Adipocyte (in vitro differentiated cells): ENCODE data around the gene GRK1.

ENCODE experiments used
- DNase-seq: peaks from one replicate; pipeline ENCODE4 v3.0.0-alpha.2; 2015; ENCODE audit warnings: low read depth
- H3K27me3 ChIP-seq: replicated peaks from 2 replicates; pipeline ENCODE4 v1.7.0; 2013; ENCODE audit warnings: mild to moderate bottlenecking, low read length, moderate library complexity; ENCODE audit not compliant: control insufficient read depth, insufficient read depth
- H3K36me3 ChIP-seq: 2 replicates; pipeline ENCODE4 v1.7.0; 2013; ENCODE audit warnings: low read length, mild to moderate bottlenecking, moderate library complexity; ENCODE audit not compliant: control insufficient read depth, insufficient read depth, severe bottlenecking
- H3K4me1 ChIP-seq: 2 replicates; pipeline ENCODE4 v1.7.0; 2013; ENCODE audit warnings: mild to moderate bottlenecking, low read length, moderate library complexity; ENCODE audit not compliant: control insufficient read depth, insufficient read depth
- H3K4me3 ChIP-seq: 2 replicates; pipeline ENCODE4 v1.7.0; 2013; ENCODE audit warnings: mild to moderate bottlenecking, low read length, moderate library complexity
- H3K9ac ChIP-seq: 2 replicates; pipeline ENCODE4 v1.7.0; 2013; ENCODE audit warnings: mild to moderate bottlenecking, low read length, moderate library complexity
- H3K9me3 ChIP-seq: 2 replicates; pipeline ENCODE4 v1.7.0; 2013; ENCODE audit warnings: mild to moderate bottlenecking, low read length, moderate library complexity; ENCODE audit not compliant: control insufficient read depth

The GRK1 gene

DNA sequence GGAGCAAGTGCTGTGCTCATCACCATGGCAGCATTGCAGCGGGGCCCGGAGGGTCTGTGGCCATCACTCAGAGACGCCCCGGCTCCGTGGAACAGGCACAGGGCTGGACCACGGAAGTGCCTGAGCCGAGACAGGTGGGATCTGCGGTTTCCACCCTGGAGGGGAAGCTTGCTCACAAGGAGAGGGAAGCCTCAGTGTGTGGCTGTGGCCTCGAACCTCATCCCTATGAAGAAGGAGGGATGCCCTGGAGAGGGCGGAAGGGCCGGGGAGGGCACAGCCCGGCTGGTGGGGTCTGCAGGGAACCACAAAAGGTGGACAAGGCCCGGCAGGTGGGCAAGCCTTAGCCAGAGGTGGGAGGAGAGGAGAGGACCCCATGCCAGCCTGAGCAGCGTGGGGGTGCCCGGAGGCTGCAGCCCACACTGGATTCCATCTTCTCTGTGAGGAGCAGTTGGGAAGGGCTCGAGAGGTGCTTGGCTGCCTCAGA is 61.6 kb downstream of the GRK1 start:
- Histone ChIP-seq H3K9me3 (no peaks in the 10 kb centered on the region), H3K36me3 (no peaks in the 10 kb centered on the region), H3K4me3 (no peak overlapping the region), H3K27me3 (peaks cover 35% of the 10 kb centered on the region), H3K9ac (no peak overlapping the region), H3K4me1 (peaks cover 4% of the 10 kb centered on the region)
- no peak for DNase-seq

DNA sequence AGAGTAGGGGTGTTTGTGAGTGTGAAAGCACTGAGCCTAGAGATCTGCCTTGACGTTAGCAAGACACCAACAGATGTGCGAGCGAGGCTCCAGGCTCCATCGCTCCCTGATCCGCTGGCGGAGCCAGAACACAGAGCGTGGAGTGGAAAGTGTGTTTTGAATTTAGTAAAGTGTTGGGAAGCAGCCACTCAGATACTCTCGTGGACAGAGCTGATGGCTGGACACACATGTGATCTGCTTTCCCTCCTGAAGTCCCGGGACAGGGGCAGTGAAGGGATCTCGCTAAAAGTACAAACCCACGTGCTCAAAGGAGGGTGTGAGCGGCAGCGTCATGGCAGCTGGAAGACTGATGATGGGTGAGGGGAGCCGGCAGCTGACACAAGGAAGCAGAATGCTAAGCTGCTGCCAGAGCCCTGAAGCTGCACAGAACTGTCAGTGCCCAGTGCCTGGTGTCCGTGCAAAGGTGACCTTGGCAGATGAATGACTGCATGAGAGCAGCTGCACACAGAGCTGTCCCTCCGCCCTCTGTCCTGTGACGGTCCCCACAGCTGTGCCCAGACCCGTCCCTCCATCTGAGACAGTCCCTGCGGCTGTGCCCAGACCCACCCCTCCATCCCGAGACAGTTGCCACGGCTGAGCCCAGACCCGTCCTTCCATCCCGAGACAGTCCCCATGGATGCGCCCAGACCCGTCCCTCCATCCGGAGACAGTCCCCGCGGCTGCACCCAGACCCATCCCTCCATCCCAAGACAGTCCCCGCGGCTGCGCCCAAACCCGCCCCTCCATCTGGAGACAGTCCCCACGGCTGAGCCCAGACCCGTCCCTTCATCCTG is 62.4 kb downstream of the GRK1 start:
- Histone ChIP-seq H3K27me3 (peaks cover 35% of the 10 kb centered on the region), H3K4me1 (peaks cover 4% of the 10 kb centered on the region), H3K9ac (no peak overlapping the region), H3K4me3 (no peak overlapping the region), H3K36me3 (no peaks in the 10 kb centered on the region), H3K9me3 (no peaks in the 10 kb centered on the region)
- peak; percentile 14 for DNase-seq

DNA sequence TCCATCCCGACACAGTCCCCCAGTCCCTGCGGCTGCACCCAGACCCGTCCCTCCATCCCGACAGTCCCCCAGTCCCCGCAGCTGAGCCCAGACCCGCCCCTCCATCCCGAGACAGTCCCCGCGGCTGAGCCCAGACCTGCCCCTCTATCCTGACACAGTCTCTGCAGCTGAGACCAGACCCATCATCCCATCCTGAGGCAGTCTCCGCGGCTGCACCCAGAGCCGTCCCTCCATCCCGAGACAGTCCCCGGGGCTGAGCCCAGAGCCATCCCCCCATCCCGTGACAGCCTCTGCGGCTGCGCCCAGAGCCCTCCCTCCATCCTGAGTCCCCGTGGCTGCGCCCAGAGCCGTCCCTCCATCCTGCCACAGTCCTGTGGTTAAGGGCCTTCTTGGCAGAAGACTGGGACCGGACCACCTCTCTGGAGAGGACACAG is 63.3 kb downstream of the GRK1 start:
- DNase-seq: no peak
- Histone ChIP-seq H3K9me3 (no peaks in the 10 kb centered on the region), H3K36me3 (no peaks in the 10 kb centered on the region), H3K27me3 (peaks cover 38% of the 10 kb centered on the region), H3K9ac (no peak overlapping the region), H3K4me1 (peaks cover 4% of the 10 kb centered on the region), H3K4me3 (no peak overlapping the region)

DNA sequence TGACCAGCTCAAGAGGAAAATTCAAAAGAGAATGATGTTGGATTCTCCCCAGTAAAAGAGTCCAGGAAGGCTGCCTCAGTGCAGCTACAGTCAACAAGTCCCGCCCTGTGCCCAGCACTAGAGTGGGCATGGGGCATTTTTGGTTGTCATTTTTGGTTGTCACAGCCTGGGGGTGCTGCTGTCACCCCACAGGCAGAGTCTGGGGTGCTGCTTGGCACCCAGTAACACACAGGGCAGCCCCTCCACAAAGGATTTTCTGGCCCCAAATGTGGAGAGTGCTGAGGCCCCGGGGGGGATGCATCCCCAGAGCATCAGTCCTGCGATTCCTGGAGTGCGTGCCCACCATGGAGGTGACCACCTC is 63.8 kb downstream of the GRK1 start:
- no peaks in the 10 kb centered on the region for H3K9me3 ChIP-seq
- H3K4me3 ChIP-seq: no peak overlapping the region
- H3K9ac ChIP-seq: no peak overlapping the region
- no peak for DNase-seq
- no peaks in the 10 kb centered on the region for H3K36me3 ChIP-seq
- H3K4me1 ChIP-seq: peaks cover 4% of the 10 kb centered on the region
- peaks cover 42% of the 10 kb centered on the region for H3K27me3 ChIP-seq

DNA sequence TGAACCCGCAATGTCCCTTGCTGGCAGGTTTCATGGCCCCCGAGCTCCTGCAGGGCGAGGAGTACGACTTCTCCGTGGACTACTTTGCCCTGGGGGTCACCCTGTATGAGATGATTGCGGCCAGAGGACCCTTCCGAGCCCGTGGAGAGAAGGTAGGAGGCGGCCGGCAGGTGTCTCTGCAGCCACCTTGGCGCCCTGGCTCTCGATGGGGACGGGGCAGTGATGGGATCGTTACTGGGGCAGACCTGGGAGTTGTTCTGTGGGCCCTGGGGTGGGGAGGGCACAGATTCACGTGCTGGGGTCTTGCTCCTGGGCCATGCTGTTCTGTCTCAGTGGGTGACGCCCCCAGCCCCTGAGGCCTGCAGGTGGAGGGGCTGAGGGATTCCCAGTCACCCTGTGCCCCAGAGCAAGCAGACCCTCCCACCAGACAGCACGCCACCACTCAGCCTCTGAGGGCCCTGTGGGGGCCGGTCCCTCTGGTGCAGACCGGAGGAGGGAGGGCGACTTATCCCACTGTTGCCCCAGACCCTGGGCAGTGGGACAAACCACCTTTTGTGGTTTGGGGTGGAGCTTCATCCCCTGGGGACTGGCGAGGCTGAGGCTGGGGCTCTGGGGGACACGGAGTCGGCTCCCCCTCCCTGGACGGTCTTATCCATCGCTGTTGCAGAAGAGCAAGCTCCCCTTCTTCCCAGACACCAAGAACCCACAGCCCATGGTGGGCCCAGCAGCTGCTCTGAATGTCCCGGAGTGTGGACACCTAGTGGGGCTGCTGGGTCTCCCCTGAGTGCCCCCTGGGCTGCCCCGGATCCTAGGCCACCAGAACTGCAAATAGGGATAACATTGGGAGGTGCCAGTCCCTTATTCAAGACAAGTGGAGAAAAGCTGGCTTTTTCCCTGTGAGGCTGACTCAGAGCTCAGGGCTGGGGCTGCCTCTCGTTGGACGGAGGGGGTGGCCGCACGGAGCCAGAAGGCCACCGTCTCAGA is 64.5 kb downstream of the GRK1 start:
- no peak overlapping the region for H3K9ac ChIP-seq
- peaks cover 4% of the 10 kb centered on the region for H3K4me1 ChIP-seq
- no peak overlapping the region for H3K4me3 ChIP-seq
- DNase-seq: no peak
- peaks cover 49% of the 10 kb centered on the region for H3K27me3 ChIP-seq
- H3K36me3 ChIP-seq: no peaks in the 10 kb centered on the region
- no peaks in the 10 kb centered on the region for H3K9me3 ChIP-seq

DNA sequence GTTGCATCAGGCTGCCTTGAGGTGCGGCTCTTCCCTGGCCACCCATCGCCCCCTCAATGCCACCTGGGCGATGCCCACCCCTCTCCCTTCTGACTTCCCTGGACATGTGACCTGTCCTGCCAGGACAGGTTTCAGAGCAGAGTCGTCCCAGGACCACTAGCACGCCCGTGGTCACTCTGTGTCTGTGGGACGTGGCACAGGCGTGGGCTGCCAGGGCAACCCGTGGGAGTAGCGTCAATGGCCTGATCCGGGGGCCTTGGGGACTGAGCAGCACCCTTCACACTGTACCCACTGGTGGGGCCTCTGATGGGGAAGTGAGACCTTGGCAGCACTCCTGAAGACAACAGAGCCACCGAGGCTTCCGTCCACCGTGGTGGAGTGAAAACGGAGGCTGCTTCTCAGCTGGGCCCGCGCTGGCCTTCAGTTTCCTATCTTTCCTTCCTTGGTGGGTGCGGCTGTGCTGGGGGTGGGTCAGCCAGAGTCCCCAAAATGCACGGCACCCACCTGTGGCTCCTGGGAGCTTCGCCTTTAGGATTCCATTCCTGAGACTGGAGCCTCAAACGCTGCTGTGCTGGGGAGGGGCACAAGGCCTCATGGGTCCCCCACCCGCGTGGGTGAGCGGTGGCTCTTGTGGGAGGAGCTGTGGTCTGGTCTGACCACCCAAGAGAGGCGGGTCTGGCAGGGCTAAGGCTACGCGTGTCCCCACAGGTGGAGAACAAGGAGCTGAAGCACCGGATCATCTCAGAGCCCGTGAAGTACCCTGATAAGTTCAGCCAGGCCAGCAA is 65.3 kb downstream of the GRK1 start:
- Histone ChIP-seq H3K4me3 (no peak overlapping the region), H3K36me3 (no peaks in the 10 kb centered on the region), H3K4me1 (peaks cover 4% of the 10 kb centered on the region), H3K9me3 (no peaks in the 10 kb centered on the region), H3K9ac (no peak overlapping the region), H3K27me3 (peaks cover 53% of the 10 kb centered on the region)
- DNase-seq: no peak

DNA sequence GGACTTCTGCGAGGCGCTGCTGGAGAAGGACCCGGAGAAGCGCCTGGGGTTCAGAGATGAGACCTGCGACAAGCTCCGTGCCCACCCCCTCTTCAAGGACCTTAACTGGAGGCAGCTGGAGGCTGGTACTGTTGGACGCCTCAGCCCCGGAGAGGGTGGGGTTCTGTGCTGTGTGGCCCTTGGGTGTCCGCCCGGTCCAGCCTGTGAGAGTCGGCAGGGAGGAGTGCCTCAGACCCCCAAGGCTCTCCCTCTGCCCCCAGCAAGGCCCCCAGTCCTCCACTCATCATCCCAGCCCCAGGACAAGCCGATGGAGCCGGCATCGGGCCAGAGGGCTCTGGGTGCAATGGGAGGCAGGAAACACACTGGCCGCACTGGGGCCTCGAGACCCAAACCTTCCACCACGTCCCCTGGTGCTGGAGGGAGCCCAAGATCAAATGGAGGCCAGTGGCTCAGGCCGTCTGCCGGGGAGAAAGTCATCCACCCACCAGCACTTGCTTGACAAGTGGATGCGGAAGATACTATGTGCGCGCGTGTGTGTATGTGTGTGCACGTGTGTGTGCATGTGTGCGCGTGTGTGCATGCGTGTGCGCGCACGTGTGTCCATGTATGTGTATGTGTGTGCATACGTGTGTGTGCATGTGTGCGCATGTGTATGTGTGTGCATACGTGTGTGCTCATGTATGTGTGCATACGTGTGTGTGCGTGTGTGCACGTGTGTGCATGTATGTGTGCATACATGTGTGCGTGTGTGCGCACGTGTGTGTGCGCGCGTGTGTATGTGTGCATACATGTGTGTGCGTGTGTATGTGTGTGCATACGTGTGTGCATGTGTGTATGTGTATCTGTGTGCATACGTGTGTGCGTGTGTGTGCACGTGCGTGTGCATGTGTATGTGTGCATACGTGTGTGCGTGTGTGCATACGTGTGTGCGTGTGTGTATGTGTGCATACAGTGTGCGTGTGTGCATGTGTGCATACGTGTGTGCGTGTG is 66.2 kb downstream of the GRK1 start:
- no peak for DNase-seq

DNA sequence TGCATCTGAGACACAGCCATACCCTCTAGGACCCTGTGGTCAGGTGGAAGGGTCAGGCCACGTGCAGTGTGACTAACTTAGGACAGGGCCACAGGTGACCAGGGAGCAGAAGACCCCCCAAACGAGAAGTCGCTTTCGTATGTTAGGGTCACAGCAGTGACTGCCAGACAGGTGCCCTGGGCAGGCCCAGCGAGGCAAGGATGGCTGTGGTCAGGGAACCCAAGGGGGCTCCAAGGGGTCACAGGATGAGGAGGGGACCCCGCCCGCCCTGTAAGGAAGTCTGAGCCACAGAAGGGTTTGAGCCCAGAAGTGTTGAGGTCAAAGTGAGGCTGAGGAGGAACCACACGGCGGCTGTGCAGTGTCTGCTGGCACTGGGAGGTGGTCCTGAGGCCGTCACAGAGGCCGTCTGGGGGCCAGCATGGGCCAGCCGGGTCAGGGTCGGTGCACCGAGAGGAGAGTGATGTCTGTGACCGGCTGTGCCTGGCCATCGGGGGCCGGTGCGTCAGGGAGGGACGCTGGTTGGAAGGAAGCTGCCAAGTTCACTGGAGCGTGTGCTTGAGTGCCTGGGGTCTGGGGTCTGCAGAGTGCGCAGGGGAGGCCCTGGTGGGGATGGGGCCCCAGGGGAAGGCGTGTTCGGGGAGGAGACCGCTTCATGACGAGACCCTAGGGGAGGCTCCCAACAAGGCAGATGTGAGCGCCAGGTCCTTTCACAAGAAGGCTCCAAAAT is 67.2 kb downstream of the GRK1 start:
- Histone ChIP-seq H3K4me3 (no peak overlapping the region), H3K36me3 (no peaks in the 10 kb centered on the region), H3K4me1 (peaks cover under 1% of the 10 kb centered on the region), H3K27me3 (peaks cover 50% of the 10 kb centered on the region), H3K9me3 (no peaks in the 10 kb centered on the region), H3K9ac (no peak overlapping the region)
- no peak for DNase-seq

More for the DNA sequence above, 66.2 kb downstream of the GRK1 start:
- Histone ChIP-seq H3K9me3 (no peaks in the 10 kb centered on the region), H3K36me3 (no peaks in the 10 kb centered on the region), H3K4me1 (peaks cover 4% of the 10 kb centered on the region), H3K27me3 (peaks cover 55% of the 10 kb centered on the region), H3K4me3 (no peak overlapping the region), H3K9ac (no peak overlapping the region)

DNA sequence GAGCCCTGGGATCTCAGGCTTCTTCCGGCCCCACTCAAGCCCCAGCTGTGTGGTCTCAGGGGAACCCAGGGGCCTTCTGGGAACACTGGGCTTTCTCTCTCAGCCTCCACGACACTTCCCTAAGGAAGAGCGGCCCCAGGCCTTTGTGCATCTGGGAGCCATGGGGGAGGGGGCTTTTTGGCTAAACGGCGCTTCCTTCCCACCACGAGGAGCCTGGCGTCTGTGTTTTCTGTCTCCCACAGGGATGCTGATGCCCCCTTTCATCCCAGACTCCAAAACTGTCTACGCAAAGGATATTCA is 67.8 kb downstream of the GRK1 start:
- Histone ChIP-seq H3K9ac (no peak overlapping the region), H3K4me3 (no peak overlapping the region), H3K4me1 (no peaks in the 10 kb centered on the region), H3K9me3 (no peaks in the 10 kb centered on the region), H3K27me3 (peaks cover 45% of the 10 kb centered on the region), H3K36me3 (no peaks in the 10 kb centered on the region)
- no peak for DNase-seq

DNA sequence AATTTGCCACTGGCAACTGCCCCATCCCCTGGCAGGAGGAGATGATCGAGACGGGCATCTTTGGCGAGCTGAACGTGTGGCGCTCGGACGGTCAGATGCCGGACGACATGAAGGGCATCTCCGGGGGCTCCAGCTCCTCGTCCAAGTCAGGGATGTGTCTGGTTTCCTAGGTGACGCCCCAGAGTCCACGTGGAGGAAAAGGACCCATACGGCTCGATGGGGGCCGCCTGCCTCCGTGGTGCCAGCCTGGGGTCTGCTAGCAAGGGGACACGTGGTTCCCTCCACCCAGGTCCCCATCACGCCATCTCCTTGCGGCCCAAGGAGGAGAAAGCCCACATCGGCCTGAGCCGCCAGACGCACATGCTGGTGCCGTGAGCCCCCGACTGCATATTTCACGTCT is 68.2 kb downstream of the GRK1 start:
- H3K36me3 ChIP-seq: no peaks in the 10 kb centered on the region
- H3K9ac ChIP-seq: no peak overlapping the region
- no peaks in the 10 kb centered on the region for H3K4me1 ChIP-seq
- H3K4me3 ChIP-seq: no peak overlapping the region
- DNase-seq: no peak
- peaks cover 45% of the 10 kb centered on the region for H3K27me3 ChIP-seq
- no peaks in the 10 kb centered on the region for H3K9me3 ChIP-seq
